Heart left ventricle (tissue), 13 donors: ENCODE data around the gene KRT86.

Experiments
- POLR2A ChIP-seq, 2 donors: fragments of 450-650 bp; IDR thresholded peaks; one replicate each; pipeline ENCODE4 v1.6.1; 2017; ENCODE audit warnings: antibody characterized with exemption in 2 of 2, mild to moderate bottlenecking in 2 of 2, moderate library complexity in 2 of 2
- TF ChIP-seq, protein P1 (sequence below), 12 donors: fragments of 200-600 bp; sonication (generic) in 4 of 12; IDR thresholded peaks; one replicate each; pipeline versions ENCODE4 v1.5.0 to v1.8.0; 2018 to 2022; ENCODE audit warnings: antibody characterized with exemption in 12 of 12, mild to moderate bottlenecking in 5 of 12
- donor health status: ischemic (EF 13 %, LVEDD 7.1; RV severe dilation, severe dysfunction).
- donor health status: DM: no; HTN: yes; CAD: no.
- donor health status: DM: no; HTN: no; CAD: no.
- donor health status: ischemic (EF 25% LVEDD 6.9; RV normal size, moderate dysfunction).
- donor health status: ischemic (EF 25% LVEDD 5.7; RV mildly dilated, moderate dysfunction).
- donor health status: ischemic (EF 35%, LVEDD 5.7; RV mildly dilated, moderate dysfunction).
- donor health status: nonischemic (EF 11% LVEDD 7.7; RV severe dilation, severe dysfunction).
- donor health status: DM: yes; HTN: yes; CAD: no.
- donor health status: PGD.
- donor health status: ischemic (EF 29% LVEDD 5.4; RV normal size, mild dysfunction).
- donor health status: nonischemic (EF 23%, LVEDD 6.1; RV moderate dilation, normal function).

DNA sequence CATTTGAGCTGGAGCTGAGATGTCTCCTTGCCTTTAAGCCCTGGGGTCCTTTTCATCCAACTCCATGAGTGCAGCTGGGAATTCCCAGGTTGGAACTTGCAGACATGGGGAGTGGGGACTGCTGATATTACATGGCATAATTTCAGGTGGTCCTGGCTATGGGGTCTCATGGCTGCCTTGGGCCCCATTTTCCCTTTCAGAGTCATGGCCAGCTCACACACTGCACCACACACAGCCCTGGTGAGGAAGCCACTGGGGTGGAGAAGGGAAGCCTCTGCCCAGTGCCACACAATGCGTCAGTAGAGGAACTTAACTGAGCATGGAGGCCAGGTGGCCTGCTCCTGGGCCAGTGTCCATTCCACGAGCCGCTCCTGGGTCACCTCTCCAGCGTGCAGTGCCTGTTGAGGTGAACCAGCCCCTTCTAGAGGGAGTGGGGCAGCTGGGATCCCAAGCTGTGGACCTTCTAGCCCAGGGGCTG lies 17.3 kb upstream of the KRT86 start:
- TF ChIP-seq, protein P1, sequence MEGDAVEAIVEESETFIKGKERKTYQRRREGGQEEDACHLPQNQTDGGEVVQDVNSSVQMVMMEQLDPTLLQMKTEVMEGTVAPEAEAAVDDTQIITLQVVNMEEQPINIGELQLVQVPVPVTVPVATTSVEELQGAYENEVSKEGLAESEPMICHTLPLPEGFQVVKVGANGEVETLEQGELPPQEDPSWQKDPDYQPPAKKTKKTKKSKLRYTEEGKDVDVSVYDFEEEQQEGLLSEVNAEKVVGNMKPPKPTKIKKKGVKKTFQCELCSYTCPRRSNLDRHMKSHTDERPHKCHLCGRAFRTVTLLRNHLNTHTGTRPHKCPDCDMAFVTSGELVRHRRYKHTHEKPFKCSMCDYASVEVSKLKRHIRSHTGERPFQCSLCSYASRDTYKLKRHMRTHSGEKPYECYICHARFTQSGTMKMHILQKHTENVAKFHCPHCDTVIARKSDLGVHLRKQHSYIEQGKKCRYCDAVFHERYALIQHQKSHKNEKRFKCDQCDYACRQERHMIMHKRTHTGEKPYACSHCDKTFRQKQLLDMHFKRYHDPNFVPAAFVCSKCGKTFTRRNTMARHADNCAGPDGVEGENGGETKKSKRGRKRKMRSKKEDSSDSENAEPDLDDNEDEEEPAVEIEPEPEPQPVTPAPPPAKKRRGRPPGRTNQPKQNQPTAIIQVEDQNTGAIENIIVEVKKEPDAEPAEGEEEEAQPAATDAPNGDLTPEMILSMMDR (IDR thresholded peaks at IDR 0.05): no peak
- no peak for TF ChIP-seq POLR2A (IDR thresholded peaks at IDR 0.05)
